HG03521 (cell line): ENCODE data around the gene MAK.
"Not testable (repeated sequence)": the region's sequence is repeated elsewhere in the genome, so short reads cannot be mapped to it uniquely, and the experiment has no call there.

Experiments
- ATAC-seq: cut with Tn5 transposase; IDR thresholded peaks from one replicate; pipeline ENCODE4 v1.9.1; 2021; ENCODE audit warnings: mild to moderate bottlenecking, moderate library complexity; ENCODE audit not compliant: unreplicated experiment

MAK gene

DNA sequence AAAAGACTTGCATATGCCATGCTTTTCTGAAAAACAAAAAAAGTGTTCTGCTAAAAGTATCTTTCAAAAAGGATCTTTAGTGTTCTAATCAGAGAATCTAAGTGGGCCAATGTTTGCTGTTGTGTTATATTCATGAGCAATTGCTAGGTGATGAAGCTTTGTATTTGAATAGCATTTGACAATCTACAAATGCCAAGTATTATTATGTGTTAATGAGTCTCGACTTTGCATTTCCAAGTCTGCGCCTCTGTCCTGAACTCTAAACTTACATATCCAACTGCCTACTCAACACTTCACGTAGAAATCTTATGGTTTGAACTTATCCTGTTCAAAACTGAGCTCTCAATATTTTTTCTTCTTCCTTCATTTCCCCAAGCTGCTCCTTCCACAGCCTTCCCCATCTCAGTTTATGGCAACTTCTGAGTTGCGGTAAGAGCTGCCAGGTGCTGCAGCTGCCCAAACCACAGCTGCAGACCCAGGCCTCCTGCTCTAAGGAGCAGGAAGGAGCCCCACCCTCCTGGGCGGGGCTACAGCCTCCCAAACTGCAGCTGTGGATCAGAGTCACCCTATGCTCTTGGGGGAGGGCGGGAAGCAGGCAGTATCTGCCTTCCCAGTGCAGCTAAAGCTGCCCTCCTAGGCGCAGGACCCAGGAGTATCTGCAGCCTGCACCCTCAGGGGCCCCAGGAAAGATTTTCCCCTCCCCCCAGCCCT, 16.7 kb upstream of the MAK start:
- ATAC-seq, result no peak

DNA sequence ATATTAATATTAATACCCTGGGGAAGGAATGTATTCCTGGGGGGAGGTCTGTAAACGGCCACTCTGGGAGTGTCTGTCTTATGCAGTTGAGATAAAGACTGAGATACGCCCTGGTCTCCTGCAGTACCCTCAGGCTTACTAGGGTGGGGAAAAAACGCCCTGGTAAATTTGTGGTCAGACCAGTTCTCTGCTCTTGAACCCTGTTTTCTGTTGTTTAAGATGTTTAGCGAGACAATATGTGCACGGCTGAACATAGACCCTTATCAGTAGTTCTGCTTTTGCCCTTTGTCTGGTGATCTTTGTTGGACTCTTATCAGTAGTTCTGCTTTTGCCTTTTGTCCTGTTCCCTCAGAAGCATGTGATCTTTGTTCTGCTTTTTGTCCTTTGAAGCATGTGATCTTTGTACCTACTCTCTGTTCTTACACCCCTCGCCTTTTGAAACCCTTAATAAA, 15.5 kb upstream of the MAK start:
- not testable (repeated sequence) for ATAC-seq

DNA sequence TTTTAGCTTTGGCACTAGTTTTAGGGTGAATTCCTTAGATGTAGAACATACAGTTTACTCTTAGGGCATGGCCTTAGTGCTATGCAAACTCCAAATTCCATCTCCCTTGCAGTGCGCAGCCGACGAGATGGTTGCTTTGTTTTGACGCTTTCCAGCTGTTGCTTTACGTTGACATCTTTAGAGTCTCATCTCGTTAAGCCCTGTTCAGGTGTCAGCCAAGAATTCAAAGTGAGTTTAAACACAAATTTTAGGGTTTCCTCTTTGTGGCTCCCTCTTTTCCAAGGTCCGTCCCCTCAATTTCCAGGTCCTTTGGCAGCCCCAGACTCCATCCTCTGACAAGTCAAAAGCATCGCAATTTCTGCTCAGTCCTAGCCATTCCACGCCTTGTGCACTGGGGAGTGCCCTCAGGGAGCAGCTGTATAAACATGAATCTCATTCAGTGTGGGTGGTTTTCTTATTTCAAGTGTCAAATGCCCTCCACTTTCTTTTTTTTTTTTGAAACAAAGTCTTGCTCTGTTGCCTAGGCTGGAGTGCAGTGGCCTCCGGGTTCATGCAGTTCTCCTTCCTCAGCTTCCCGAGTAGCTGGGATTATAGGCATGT, 14.1 kb upstream of the MAK start:
- ATAC-seq, result no peak

DNA sequence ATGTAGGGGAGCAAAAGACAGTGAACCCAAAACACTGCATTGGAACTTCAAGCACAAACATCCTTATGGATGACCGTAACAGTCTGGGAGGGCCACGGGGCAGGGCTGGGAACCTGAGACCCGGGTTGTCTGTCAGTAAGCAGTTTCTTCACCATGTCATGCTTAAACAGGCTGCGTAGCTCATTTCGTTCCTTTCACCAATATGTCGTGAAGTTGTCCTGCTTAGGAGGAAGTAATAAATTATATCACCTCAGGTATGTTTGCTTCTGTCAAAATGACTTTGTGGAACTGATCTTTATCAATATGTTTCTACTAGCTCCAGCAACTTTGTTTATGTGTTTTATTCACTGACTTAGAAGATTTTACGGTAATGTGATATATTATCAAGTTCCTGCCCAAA, 12.4 kb upstream of the MAK start:
- no peak for ATAC-seq

GRCh38 chr6:10849901-10850300, 11.6 kb upstream of the MAK start:
- ATAC-seq, result no peak

DNA sequence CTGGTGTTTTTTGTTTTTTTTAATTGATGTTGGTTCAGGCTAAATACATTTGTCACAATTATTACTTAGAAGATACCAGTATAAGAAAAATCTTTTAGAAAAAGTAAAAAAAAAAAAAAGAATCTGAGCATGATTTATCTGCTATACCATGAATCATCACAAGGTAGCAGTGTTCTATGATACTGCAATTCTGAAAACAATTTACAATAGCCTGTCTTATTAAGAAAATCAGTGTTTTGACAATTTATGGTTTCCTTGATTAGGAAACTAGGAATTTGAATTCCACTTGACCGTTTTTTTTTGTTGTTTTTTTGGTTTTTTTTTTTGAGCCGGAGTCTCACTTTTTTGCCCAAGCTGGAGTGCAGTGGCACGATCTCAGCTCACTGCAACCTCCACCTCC, 9.3 kb upstream of the MAK start:
- no peak for ATAC-seq

GRCh38 chr6:10843554-10843953, 5.2 kb upstream of the MAK start:
- ATAC-seq, result no peak

DNA sequence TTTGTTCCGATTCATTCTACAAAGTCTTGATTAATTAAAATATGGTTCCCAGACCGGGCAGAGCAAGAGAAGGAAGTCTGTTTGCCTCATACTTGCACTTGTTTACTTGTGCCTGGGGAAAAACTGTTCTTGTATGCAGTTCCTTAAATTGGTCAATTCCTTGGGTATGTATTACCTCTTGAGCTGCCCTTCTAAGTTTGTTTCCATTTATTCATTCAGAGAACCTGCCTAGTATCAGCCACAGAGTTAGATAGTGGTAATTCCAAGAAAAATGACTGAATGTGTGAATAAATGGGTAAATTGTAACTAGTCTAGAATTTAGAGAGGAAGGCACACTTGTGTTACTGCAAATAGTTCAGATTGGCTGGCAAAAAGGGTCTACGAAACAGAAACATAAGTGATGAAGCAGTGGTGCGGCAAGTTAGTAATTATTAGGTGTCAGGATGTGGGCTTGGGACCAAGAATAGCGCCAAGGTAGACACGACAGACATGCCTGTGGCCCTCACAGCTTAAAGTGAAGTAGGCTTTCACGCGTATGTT, 525 bp upstream of the MAK start:
- peak; percentile 61 for ATAC-seq

DNA sequence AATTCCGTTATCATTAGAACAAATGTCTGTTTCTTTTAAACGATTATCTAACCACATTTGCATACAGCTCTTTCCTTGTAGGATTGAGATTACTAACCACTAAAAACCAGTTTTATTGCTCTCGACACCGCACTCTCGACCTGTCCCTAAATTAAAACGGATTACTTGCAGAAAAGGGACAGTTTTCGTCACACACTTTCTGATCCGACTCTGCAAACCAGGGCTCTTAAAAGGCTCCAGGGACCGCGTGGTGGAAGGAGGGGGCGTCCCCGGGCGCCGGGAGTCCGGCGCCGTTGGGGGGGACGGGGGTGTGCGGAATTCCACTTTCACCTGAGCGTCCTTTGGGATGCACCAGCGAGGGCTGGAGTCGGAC, 731 bp downstream of the MAK start:
- ATAC-seq, result no peak

DNA sequence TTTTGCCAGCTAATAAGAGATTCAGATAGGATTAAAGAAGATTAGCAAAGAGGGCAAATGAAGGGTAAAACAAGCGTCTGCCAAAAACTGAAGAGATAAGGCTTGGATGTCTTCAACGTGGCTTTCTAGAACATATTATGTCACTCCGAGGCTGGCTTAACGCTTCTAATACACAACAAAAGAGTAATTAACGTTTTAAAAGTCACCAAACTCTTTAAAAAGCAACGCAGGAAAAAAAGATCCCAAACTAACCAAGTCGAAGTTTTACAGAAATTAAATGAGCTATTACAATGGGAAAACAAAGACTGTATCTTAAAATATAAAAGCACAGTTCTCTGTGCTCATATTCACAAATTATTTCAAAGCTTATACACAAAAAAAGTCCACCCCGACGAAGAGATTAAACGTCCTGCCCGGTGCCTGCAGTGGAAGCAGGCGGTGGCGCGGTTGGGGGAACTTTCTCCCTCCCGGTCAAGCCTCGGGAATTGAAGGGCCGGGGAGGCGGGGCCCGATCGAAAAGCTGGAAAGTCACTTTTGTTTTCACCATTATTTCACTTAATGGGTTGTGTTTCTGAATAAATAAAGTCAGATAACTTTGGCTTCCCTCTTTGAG, 1.2 kb downstream of the MAK start:
- no peak for ATAC-seq

GRCh38 chr6:10834823-10835222, 3.5 kb downstream of the MAK start:
- no peak for ATAC-seq

DNA sequence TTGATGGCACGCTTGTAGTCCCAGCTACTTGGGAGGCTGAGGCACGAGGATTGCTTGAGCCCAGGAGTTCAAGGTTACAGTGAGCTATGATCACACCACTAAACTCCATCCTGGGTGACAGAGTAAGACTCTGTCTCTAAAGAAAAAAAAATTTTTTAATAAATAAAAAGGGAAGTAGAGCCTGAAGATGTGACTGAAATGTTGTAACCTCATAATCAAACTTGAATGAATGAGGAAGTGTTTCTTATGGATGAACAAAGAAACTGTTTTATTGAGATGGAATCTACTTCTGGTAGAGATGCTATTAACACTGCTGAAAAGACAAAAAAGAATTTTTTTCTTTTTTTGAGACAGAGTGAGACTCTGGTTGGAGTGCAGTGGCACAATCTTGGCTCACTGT, 6.7 kb downstream of the MAK start:
- no peak for ATAC-seq

- no peak for ATAC-seq
Measured at GRCh38 chr6:10824819-10825218, 13.5 kb downstream of the MAK start.

DNA sequence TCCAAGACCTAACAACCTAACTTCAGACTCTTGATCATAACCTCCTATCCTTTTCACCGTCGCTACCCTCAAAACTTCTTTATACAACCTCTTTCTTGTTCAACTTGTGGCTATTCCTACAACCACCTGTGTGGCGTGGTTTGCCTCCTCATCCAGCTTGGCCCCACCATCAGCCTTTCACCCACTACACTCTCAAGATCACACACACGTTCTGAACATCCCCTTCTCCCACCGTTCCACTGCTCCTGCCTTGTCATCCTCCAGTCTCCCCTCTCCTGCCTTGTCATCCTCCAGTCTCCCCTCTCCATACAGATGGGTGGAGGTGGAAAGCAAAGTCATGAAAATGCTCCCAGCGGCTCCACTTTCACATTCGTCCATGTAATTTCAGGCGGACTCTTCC, 14.0 kb downstream of the MAK start:
- ATAC-seq, result no peak

GRCh38 chr6:10814176-10814575, 24.2 kb downstream of the MAK start:
- ATAC-seq, result not testable (repeated sequence)

- no peak for ATAC-seq
Measured at GRCh38 chr6:10809098-10809497, 29.2 kb downstream of the MAK start.

DNA sequence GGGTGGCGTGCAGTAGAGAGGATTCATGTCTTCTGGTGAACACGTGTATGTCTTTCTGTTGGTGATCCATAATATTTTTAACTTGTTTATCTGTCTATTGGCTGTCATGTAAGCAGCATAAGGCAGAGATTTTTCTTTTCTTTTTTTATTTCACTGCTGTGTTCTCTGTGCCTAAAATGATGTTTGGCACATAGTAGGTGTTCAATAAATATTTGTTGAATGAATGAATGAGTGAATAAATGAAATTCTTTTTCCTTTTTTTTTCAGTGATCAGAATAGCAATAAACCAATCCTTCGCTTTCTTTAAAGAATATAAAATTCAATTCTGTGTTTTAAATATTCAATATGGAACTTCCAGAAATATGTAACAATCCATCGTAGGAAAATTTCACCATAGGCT, 30.0 kb downstream of the MAK start:
- ATAC-seq, result no peak

DNA sequence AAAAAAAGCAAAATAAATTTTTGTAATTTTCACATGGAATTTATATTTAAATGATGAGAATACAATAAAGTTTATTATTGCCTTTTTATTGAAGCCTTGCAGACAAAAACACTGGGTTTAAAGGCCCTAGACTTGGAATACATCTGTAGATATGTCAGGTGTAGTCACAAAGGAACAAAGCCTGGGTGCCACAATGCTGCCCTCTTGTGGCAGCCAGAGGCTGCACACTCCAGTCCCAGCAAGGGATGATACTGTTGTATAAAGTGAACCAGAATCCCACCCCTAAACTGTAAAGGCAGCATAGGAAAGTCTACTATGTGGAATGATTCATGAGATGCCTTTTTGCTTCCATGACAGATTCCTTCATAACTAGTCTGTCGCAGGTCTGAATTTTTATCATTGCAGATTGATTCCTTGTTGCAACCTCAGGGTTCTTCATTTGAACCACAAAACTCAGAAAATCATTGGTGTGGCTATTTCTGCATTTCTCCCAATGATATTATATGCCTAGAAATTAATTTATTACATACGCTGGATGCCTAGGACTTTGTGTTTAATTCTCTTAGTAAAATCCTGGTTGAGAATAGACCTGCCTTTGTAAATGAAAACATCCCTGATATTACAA, 37.0 kb downstream of the MAK start:
- peak; percentile 91 for ATAC-seq

- no peak for ATAC-seq
Measured at GRCh38 chr6:10800810-10801209, 37.5 kb downstream of the MAK start.

GRCh38 chr6:10794239-10794638, 44.1 kb downstream of the MAK start:
- no peak for ATAC-seq

- no peak for ATAC-seq
Measured at GRCh38 chr6:10793695-10794094, 44.6 kb downstream of the MAK start.

GRCh38 chr6:10793035-10793434, 45.3 kb downstream of the MAK start:
- ATAC-seq, result no peak
